ENCODE results near the gene RPS25. TPM values are rescaled to one million over a fixed set of nuclear protein-coding genes. Genes with fewer than 3 reads are reported as not detected.

The RPS25 gene
- total and polyA plus RNA-seq, 10 of the 15 experiments (the other 5 are each of a cell fraction or from before 2014, with no cell fraction given): 886 to 3,746 (median 3,066) TPM

DNA sequence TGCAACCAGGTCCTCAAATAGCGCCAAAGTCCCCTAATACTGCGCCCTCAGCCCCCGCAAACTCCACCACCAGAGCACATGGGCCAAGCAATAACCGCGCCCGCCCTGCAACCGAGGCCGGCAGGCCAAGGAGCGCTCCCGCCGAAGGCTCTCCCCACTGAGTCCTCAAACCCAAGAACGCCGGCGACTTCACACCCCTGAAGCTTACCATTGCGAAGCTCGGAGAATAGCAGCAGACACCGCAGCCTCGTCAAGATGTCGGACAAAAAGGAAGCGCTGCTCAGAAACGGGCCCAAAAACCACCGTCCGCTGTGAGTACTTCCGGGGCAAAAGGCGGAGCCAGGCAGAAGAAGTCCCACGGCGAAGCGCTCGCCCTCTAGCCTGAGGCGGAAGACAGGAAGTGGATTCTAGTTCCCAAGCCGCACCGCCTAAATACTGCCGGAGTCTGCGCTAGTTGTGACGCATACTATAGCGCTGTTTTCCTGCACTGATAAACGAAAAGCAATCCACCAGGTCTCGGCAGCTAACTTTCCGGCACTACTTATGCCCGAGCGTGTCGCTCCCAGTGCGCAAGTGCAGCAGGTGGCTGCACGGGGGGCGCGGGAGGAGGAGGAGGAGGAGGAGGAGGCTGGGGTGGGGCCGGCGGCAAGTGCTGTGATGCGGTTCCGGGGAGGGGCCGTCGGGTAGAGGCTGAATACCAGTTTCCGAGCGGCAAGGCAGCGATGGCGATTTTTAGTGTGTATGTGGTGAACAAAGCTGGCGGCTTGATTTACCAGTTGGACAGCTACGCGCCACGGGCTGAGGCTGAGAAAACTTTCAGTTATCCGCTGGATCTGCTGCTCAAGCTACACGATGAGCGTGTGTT is at the start of gene RPS25, which contains the start of gene TRAPPC4 (continued):
- TF ChIP-seq REST (IDR thresholded peaks at IDR 0.05; ENCODE audit: low read depth, low read length) (peak; percentile 7; the same call in 1 of the 2 replicates), CBFB (IDR thresholded peaks at IDR 0.05; ENCODE audit: low read depth) (peak; percentile 93), DPF2 (IDR thresholded peaks at IDR 0.05) (0 out of 2 replicates have a peak, but pooled peaks have one; percentile 20), MEF2B (IDR thresholded peaks at IDR 0.05; ENCODE audit: partially characterized antibody, poor library complexity, severe bottlenecking) (no peak), RBBP5 (conservative IDR thresholded peaks at IDR 0.05) (no peak), POLR2A (IDR thresholded peaks at IDR 0.05; ENCODE audit: low read depth, low read length) (peak; percentile 95), MXI1 (IDR thresholded peaks at IDR 0.05; ENCODE audit: low read depth, low read length) (peak; percentile 84), GABPA (IDR thresholded peaks at IDR 0.05; ENCODE audit: low read depth) (peak; percentile 99), PML (IDR thresholded peaks at IDR 0.05; ENCODE audit: low read length) (peak; percentile 97), NFYB (IDR thresholded peaks at IDR 0.05; ENCODE audit: insufficient read depth, low read depth, low read length) (no peak), KAT2A (conservative IDR thresholded peaks at IDR 0.05; ENCODE audit: control insufficient read depth, low read depth, low read length) (no peak), BHLHE40 (IDR thresholded peaks at IDR 0.05; ENCODE audit: borderline replicate concordance in 1 of 2, low read depth in 2 of 2, low read length in 1 of 2) (peak in 1 of 2 experiments; percentile 68; a peak in 1 of 4 replicates), POU2F2 (IDR thresholded peaks at IDR 0.05; ENCODE audit: borderline replicate concordance, low read depth, low read length) (peak; percentile 80; the same call in 2 of the 3 replicates), EZH2 (IDR thresholded peaks at IDR 0.05; ENCODE audit: borderline replicate concordance, control insufficient read depth, low read depth, low read length) (no peak), ATF3 (IDR thresholded peaks at IDR 0.05; ENCODE audit: borderline replicate concordance, extremely low read depth, low read depth, low read length) (no peak), RB1 (IDR thresholded peaks at IDR 0.05; ENCODE audit: borderline replicate concordance) (peak; percentile 64; the same call in 1 of the 2 replicates), ATF7 (IDR thresholded peaks at IDR 0.05; ENCODE audit: low read depth) (peak; percentile 66; the same call in 1 of the 2 replicates), YY1 (IDR thresholded peaks at IDR 0.05; ENCODE audit: low read depth, low read length) (peak; percentile 95), JUND (IDR thresholded peaks at IDR 0.05; ENCODE audit: low read depth, low read length) (no peak), ZSCAN29 (IDR thresholded peaks at IDR 0.05) (no peak), MTA3 (IDR thresholded peaks at IDR 0.05; ENCODE audit: borderline replicate concordance, low read length) (no peak), ZBED1 (IDR thresholded peaks at IDR 0.05; ENCODE audit: borderline replicate concordance) (no peak), IKZF1 (conservative IDR thresholded peaks at IDR 0.05) (peak; percentile 86), SIN3A (IDR thresholded peaks at IDR 0.05; ENCODE audit: low read depth, low read length) (no peak; the same call in 1 of the 2 replicates), MEF2A (IDR thresholded peaks at IDR 0.05; ENCODE audit: insufficient read depth, low read depth, low read length) (0 out of 2 replicates have a peak, but pooled peaks have one; percentile 32)
- TF ChIP-seq, protein P1, sequence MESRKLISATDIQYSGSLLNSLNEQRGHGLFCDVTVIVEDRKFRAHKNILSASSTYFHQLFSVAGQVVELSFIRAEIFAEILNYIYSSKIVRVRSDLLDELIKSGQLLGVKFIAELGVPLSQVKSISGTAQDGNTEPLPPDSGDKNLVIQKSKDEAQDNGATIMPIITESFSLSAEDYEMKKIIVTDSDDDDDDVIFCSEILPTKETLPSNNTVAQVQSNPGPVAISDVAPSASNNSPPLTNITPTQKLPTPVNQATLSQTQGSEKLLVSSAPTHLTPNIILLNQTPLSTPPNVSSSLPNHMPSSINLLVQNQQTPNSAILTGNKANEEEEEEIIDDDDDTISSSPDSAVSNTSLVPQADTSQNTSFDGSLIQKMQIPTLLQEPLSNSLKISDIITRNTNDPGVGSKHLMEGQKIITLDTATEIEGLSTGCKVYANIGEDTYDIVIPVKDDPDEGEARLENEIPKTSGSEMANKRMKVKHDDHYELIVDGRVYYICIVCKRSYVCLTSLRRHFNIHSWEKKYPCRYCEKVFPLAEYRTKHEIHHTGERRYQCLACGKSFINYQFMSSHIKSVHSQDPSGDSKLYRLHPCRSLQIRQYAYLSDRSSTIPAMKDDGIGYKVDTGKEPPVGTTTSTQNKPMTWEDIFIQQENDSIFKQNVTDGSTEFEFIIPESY (IDR thresholded peaks at IDR 0.05): no peak
